HG03025 (cell line): ENCODE measurements around the gene TTC13.
"Not testable (repeated sequence)": the region's sequence is repeated elsewhere in the genome, so short reads cannot be mapped to it uniquely, and the experiment has no call there.

Experiments used
- ATAC-seq: cut with Tn5 transposase; IDR thresholded peaks from one replicate; pipeline ENCODE4 v1.9.1; 2021; ENCODE audit warnings: mild to moderate bottlenecking, moderate library complexity; ENCODE audit not compliant: unreplicated experiment, low FRiP score

TTC13 gene

DNA sequence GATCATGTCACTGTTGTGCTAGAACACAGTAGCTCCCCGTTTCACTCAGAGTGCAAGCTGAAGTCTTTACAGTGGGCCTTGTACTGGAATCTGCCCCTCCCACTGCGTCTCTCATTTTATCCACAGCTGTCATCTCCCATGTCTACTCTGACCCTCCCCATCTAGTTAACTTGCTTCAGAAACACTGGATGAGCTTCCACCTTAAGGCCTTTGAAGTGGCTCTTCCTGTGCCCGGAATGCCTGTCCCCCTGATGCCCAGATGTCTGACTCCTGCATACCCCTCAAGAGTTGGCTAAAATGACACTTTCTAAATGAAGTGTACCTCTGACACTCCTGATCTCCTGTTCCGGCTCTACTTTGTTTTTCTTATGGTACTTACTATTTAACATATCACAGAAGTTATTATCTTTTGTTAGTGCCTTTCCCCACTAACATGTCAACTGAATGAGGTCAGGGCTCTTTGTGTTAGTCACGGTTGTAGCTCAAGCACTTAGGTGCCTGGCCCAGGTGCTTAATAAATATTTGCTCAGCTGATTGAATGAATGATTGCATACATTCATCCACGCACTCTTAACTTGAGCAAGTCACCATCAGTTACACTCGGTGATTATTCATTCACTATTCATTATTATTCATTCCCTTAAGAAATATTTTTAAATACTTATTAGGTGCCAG, 13.6 kb upstream of the TTC13 start:
- no peak for ATAC-seq

DNA sequence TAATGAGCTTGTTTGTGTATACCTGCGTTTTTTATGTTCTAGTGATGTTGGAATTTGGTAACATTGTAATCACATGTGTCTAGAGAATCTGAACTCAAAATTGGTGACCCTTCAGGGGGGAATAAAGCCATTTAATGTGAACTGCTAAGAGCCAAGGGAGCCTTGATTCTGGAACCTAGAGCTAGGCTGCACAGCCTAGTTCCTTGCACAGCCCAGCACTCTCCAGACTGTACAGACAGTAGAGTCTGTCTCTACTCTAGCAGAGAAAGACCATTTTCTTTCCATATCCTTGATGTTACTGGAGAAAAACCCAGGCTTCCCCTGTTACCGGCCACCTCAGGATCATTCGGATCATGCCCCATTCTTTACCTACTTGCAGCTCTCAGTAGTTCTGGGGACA, 8.8 kb upstream of the TTC13 start:
- ATAC-seq: no peak

GRCh38 chr1:230986976-230987375, 8.3 kb upstream of the TTC13 start:
- ATAC-seq: no peak

GRCh38 chr1:230985711-230986110, 7.0 kb upstream of the TTC13 start:
- ATAC-seq: no peak

GRCh38 chr1:230984622-230985515, 6.2 kb upstream of the TTC13 start:
- ATAC-seq: not testable (repeated sequence)

DNA sequence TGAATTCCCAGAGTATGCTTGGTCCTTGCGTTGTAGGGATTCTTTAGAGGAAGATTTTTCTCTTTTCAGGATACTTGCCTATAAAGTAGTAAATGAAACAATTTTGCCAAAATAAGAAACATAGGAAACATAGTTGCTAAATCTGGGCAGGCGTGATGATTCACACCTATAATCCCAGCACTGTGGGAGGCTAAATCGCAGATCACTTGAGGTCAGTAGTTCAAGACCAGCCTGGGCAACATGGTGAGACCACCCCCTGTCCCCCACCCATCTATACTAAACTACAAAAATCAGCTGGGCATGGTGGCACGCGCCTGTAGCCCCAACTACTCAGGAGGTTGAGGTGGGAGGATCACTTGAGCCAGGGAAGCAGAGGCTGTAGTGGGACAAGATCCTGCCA, 5.2 kb upstream of the TTC13 start:
- no peak for ATAC-seq

DNA sequence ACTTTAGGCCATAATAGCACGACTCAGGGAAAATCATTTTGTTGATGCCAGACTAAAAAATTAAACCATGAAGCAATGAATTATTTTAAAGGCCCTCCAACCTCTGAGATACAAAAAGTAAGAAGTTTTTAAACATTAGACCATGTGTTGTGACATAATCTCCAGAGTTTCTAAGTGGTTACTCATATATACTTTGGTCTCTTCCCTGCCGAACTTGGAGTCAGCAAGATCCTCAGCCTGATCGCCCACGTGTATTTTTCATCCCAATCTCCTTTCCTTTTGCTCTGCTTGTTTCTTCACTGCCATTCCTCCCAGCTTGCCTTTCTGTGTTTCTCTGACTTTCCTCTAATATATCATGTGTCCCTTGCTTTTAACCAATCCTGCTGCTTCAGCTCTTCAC, 4.0 kb upstream of the TTC13 start:
- ATAC-seq: no peak

DNA sequence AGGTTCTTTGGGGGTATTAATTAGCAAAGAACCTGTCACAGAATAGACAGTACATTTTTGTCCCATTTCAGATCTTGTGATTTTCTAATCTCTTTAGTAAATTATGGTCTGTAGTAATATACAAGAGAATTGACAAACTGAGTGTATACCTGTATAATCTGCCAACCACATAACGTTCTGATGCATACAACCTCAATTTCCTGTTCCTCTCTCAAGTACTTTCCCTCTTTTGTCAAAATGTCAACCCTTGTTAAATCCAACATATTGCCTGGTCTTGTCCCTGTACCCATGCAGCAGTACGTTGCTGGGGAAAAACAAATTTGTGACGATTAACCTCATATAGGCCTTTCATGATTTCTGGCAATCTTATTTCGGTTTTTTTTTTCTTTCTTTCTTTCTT, 1.3 kb upstream of the TTC13 start:
- no peak for ATAC-seq

DNA sequence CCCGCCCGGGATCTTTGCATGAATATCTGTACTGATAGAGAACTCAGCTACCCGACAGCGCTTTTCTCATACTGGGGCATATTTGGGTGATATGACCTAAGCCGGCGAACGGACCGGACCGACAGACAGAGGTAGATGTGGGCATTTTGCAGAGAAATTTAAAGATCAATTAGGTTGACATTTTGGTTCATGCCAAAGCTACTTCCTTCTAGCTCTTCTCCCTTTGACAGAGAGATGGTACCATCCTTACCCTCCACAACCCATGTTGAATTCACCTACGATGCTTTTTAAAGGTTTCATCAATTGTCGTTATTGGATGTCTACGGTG, 692 bp upstream of the TTC13 start:
- ATAC-seq: no peak

- ATAC-seq: peak; percentile 9
Measured at GRCh38 chr1:230977761-230978490, 735 bp downstream of the TTC13 start.

- ATAC-seq: no peak
Measured at GRCh38 chr1:230976825-230977747, 1.6 kb downstream of the TTC13 start.

GRCh38 chr1:230976360-230976759, 2.3 kb downstream of the TTC13 start:
- no peak for ATAC-seq

DNA sequence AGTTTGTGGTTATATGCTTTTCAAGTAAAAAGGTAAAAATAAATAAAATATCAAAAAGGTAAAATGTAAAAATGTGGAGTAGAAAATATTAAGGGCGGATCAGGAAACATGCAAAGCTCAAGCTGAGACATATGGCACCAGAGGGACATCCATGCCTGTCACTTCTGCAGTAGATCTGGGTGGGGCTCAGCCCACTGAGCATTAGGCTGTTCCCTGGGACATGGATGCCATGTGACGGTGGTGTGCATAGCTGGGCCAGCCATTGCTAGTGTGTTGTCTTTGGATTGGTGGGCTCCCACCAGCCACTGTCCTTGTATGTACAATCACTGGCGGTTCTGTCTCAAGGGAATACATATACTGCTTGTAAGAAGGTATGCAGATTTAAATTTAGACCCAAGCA, 3.0 kb downstream of the TTC13 start:
- no peak for ATAC-seq

- ATAC-seq: peak; percentile 65
Measured at GRCh38 chr1:230972855-230973271, 5.8 kb downstream of the TTC13 start.

DNA sequence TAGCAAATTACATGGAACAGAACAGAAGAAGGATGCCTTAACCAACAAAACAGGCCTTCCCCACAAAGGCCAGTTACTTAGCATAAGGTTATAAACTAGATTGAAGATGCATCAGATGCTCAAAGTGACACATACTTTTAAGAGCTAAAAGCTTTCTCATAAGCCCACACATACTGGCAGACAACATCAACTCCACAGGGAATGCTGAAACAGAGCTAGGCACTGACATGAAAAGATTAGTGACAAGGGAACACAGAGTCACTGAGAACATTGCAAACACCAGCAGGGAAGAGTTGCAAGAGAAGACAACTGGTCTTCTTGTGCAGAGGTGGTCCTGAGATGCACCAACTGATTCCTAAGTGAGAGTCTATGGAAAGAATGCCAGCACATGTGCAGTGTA, 6.9 kb downstream of the TTC13 start:
- no peak for ATAC-seq

GRCh38 chr1:230970432-230970831, 8.2 kb downstream of the TTC13 start:
- ATAC-seq: no peak

DNA sequence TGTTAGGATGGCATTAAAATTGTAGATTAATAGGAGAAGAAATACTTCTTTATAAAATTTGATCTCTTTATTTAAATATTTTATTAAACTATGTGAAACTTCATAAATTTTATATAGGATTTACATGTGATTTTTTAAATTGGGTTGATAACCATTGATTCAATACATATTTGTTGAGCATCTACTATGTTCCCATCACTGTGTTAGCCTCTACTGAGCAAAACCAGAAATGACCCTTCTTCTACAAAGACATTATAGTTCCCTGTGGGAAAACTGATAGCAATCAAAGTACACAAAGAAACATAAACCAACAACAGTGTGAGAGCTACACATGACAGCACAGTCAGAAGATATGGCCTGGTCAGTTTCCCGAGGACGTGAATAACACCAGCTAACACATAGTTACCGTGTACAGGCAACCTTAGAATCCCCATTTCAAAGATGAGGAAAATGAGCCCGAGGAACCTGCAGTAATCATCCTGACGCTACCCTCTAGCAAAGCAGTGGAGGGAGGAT, 12.2 kb downstream of the TTC13 start:
- ATAC-seq: no peak

DNA sequence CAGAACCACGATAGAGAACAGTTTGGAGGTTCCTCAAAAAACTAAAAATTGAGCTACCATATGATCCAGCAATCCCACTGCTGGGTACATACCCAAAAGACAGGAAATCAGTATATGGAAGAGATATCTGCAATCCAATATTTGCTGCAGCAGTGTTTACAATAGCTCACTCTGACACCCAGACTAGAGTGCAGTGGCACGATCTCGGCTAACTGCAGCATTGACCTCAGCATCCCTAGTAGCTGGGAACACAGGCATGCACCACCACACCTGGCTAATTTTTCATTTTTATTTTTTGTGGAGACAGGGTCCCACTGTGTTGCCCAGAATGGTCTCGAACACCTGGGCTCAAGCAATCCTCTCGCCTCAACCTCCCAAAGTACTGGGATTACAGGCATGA, 13.1 kb downstream of the TTC13 start:
- no peak for ATAC-seq

GRCh38 chr1:230964896-230965295, 13.8 kb downstream of the TTC13 start:
- no peak for ATAC-seq

DNA sequence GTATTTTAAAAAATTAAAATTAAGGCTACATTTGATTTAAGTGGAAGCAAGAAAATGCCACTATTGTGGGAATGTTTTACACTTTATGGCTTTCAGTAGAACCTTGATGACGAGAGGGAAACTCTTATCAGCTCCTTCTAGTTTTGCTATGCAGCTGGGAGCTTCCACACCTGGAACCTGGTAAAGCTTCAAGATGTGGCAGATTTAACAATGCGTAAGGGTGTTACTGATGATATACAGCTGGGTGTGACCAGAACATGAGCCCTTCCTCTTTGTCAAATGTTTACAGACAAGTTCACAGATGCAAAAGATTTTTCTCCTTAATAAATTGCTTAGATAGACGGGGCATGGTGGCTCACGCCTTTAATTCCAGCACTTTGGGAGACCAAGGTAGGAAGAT, 20.3 kb downstream of the TTC13 start:
- no peak for ATAC-seq
